ENCODE results near the gene C16orf54. TPM values are rescaled to one million over a fixed set of nuclear protein-coding genes. Genes with fewer than 3 reads are reported as not detected.
"Not testable (repeated sequence)": the region's sequence is repeated elsewhere in the genome, so short reads cannot be mapped to it uniquely, and the experiment has no call there.

Gene C16orf54
- total and polyA plus RNA-seq, 2 donors (not counting 3 experiments of a cell fraction or from before 2014, with no cell fraction given): not detected

GRCh38 chr16:29794231-29794710 lies 48.5 kb upstream of the C16orf54 start:
- TF ChIP-seq JUN (IDR thresholded peaks at IDR 0.05; ENCODE audit: borderline replicate concordance, insufficient read depth, insufficient read length, low read depth): no peak
- no peak for TF ChIP-seq EZH2 (IDR thresholded peaks at IDR 0.05; ENCODE audit: borderline replicate concordance, low read depth, low read length, severe bottlenecking)
- no peak for TF ChIP-seq FOS (IDR thresholded peaks at IDR 0.05; ENCODE audit: borderline replicate concordance, insufficient read depth, low read length)
- no peak for TF ChIP-seq GATA2 (IDR thresholded peaks at IDR 0.05; ENCODE audit: insufficient read depth, insufficient read length, low read depth, low read length)
- no peak for TF ChIP-seq POLR2AphosphoS5 (IDR thresholded peaks at IDR 0.05; ENCODE audit: insufficient read depth, low read depth, low read length)
- no peak for TF ChIP-seq MYC (IDR thresholded peaks at IDR 0.05; ENCODE audit: low read depth, low read length)
- TF ChIP-seq CTCF (IDR thresholded peaks at IDR 0.05; ENCODE audit: extremely low read depth in 1 of 2, insufficient read depth in 1 of 2, low read depth in 1 of 2, low read length in 2 of 2): no peak
- TF ChIP-seq POLR2A (IDR thresholded peaks at IDR 0.05; ENCODE audit: low read depth, low read length): no peak
- TF ChIP-seq MAX (IDR thresholded peaks at IDR 0.05; ENCODE audit: insufficient read depth, insufficient read length): no peak
- dilution Hi-C loops (cut with MboI; ENCODE audit: extremely low pct_ligation_motif_present, low sequenced_read_pairs): no loop called here
- no peaks in the 10 kb centered on the region for H3K9me3 ChIP-seq (replicated peaks; ENCODE audit: control insufficient read depth, insufficient read depth, low read length)
- H4K20me1 ChIP-seq (replicated peaks; ENCODE audit: control insufficient read depth, extremely low read depth, insufficient read depth, low read length): no peaks in the 10 kb centered on the region
- no peak for FAIRE-seq
- H3K79me2 ChIP-seq (ENCODE audit: control insufficient read depth, insufficient read depth, low read length): peaks cover 65% of the 10 kb centered on the region
- no peak for DNase-seq (ENCODE audit: low read depth, low spot score)
- ChIA-PET POLR2A (no interaction called here), CTCF (interaction anchor here (2.2 to 6.3 kb wide), 2 partner anchors 10 to 54 kb away, joined by 5 to 34 read pairs; no protein-coding TSS in a partner anchor)
- H3K9ac ChIP-seq (replicated peaks; ENCODE audit: extremely low read depth, insufficient read depth, low read length): no peak overlapping the region
- H2AFZ ChIP-seq (ENCODE audit: low read depth, low read length): no peak overlapping the region
- peaks cover 0 to 4% of the 10 kb centered on the region in 2 experiments for H3K36me3 ChIP-seq (ENCODE audit: control insufficient read depth in 2 of 2, extremely low read depth in 1 of 2, insufficient read depth in 2 of 2, low read length in 2 of 2)
- no peak overlapping the region for H3K4me2 ChIP-seq (ENCODE audit: insufficient read depth, low read length)
- H3K27me3 ChIP-seq (ENCODE audit: control insufficient read depth in 2 of 2, insufficient read depth in 2 of 2, low read length in 2 of 2): no peaks in the 10 kb centered on the region
- H3K4me1 ChIP-seq (ENCODE audit: control insufficient read depth, extremely low read depth, insufficient read depth, low read length): peaks cover 21% of the 10 kb centered on the region
- no peak overlapping the region for H3K27ac ChIP-seq (ENCODE audit: insufficient read depth, low read depth, low read length)
- no peak overlapping the region for H3K4me3 ChIP-seq (replicated peaks in 1 of 3; ENCODE audit: insufficient read depth in 1 of 3, low read depth in 1 of 3, low read length in 3 of 3)
- no TSS peak for BruUV-seq (replicated peaks)
- no peaks in the 10 kb centered on the region for H3K9me1 ChIP-seq (replicated peaks; ENCODE audit: control insufficient read depth, extremely low read depth, insufficient read depth, low read length)
- intact Hi-C loops (cut with micrococcal nuclease): loop anchor here (5.0 kb wide), 1 partner anchor 183 kb away; no protein-coding TSS in a partner anchor

GRCh38 chr16:29793153-29793552 lies 47.4 kb upstream of the C16orf54 start:
- H3K9me3 ChIP-seq (replicated peaks; ENCODE audit: control insufficient read depth, insufficient read depth, low read length); H3K9ac ChIP-seq (replicated peaks; ENCODE audit: extremely low read depth, insufficient read depth, low read length); H3K36me3 ChIP-seq (ENCODE audit: control insufficient read depth in 2 of 2, extremely low read depth in 1 of 2, insufficient read depth in 2 of 2, low read length in 2 of 2); POLR2A ChIA-PET; FAIRE-seq; DNase-seq (ENCODE audit: low read depth, low spot score); H3K9me1 ChIP-seq (replicated peaks; ENCODE audit: control insufficient read depth, extremely low read depth, insufficient read depth, low read length); BruUV-seq (replicated peaks); H3K27ac ChIP-seq (ENCODE audit: insufficient read depth, low read depth, low read length); H2AFZ ChIP-seq (ENCODE audit: low read depth, low read length); dilution Hi-C loops (cut with MboI; ENCODE audit: extremely low pct_ligation_motif_present, low sequenced_read_pairs); H3K4me2 ChIP-seq (ENCODE audit: insufficient read depth, low read length); H3K4me3 ChIP-seq (replicated peaks in 1 of 3; ENCODE audit: insufficient read depth in 1 of 3, low read depth in 1 of 3, low read length in 3 of 3); H4K20me1 ChIP-seq (replicated peaks; ENCODE audit: control insufficient read depth, extremely low read depth, insufficient read depth, low read length); H3K27me3 ChIP-seq (ENCODE audit: control insufficient read depth in 2 of 2, insufficient read depth in 2 of 2, low read length in 2 of 2): not testable (repeated sequence)
- Histone ChIP-seq H3K4me1 (ENCODE audit: control insufficient read depth, extremely low read depth, insufficient read depth, low read length) (peaks cover 21% of the 10 kb centered on the region), H3K79me2 (ENCODE audit: control insufficient read depth, insufficient read depth, low read length) (peaks cover 65% of the 10 kb centered on the region)
- CTCF ChIA-PET: interaction anchor here (6.3 kb wide), 1 partner anchor 55 kb away, joined by 34 read pairs; no protein-coding TSS in a partner anchor
- intact Hi-C loops (cut with micrococcal nuclease): loop anchor here (5.0 kb wide), 1 partner anchor 184 kb away; no protein-coding TSS in a partner anchor
